Posterior vena cava (tissue), 2 donors: Measurements from ENCODE around the gene C16orf54. TPM values are rescaled to one million over a fixed set of nuclear protein-coding genes. Genes with fewer than 3 reads are reported as not detected.
A peak's percentile ranks its signal among the peaks of the same experiment; 100 is the strongest.
"Not testable (repeated sequence)": the region's sequence is repeated elsewhere in the genome, so short reads cannot be mapped to it uniquely, and the experiment has no call there.

Experiments
- DNase-seq: peaks from one replicate; pipeline ENCODE4 v3.0.0-alpha.2; 2020; ENCODE audit warnings: low spot score
- intact Hi-C, 2 donors: fragments of 100-400 bp; cut with DNase I; formaldehyde crosslinking; loops; one replicate each; pipeline versions ENCODE4 v1.14.1 to v1.14.2; 2022 to 2023
- total RNA-seq, 2 donors: library from RNA; stranded (reverse); fragmentation: NEBNext Ultra II Directional; extraction: Animal tissue kit (Norgen Biotek cat#: 25700); gene quantifications; one replicate each; pipeline ENCODE4 v1.2.1, GENCODE V29; 2021
- donor health status: DM: yes; HTN: yes; CAD: no.
- donor health status: DM: yes; HTN: yes; CAD: no.

The C16orf54 gene
- total RNA-seq, 2 donors from 2014 or later: 1.1 to 2.5 TPM

DNA sequence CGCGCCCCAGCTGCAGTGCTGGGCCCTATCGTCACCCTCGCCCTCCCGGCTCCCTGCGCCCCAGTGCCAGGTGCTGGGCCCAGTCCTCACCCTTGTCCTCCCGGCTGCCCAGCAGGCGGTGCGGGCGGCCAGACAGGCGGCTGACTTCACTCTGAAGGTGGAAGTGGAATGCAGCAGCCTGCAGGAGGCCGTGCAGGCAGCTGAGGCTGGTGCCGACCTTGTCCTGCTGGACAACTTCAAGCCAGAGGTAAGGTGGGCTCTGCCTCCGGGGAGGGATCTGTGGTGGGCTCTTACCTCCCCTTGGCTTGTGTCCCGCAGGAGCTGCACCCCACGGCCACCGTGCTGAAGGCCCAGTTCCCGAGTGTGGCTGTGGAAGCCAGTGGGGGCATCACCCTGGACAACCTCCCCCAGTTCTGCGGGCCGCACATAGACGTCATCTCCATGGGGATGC is 48.9 kb downstream of the C16orf54 start:
- peak; percentile 73 for DNase-seq
- intact Hi-C loops: loop anchor here (5.0 kb wide), 2 partner anchors 320 to 325 kb away; partner anchors contain the start of gene C16orf92 (in 1 of the 2)

DNA sequence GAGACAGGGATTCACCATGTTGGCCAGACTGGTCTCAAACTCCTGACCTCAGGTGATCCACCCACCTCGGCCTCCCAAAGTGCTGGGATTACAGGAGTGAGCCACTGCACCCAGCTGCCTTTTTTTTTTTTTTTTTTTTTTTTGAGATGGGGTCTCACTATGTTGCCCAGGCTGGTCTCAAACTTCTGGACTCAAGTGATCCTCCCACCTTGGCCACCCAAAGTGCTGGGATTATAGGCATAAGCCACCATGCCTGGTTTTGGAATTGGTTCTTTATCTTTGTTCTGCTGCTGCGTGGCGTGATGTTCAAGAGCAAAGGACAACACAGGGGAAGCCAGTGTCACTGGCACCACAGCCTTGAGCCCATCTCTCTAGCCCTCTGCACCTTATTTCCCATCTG is 50.1 kb downstream of the C16orf54 start:
- DNase-seq: peak; percentile 10
- intact Hi-C loops: loop anchor here (5.0 kb wide), 2 partner anchors 322 to 327 kb away; partner anchors contain the start of gene C16orf92 (in 1 of the 2)

GRCh38 chr16:29694384-29695195 is 51.2 kb downstream of the C16orf54 start:
- DNase-seq: peak; percentile 78
- intact Hi-C loops: loop anchor here (5.0 kb wide), 2 partner anchors 323 to 328 kb away; partner anchors contain the start of gene C16orf92 (in 1 of the 2)

DNA sequence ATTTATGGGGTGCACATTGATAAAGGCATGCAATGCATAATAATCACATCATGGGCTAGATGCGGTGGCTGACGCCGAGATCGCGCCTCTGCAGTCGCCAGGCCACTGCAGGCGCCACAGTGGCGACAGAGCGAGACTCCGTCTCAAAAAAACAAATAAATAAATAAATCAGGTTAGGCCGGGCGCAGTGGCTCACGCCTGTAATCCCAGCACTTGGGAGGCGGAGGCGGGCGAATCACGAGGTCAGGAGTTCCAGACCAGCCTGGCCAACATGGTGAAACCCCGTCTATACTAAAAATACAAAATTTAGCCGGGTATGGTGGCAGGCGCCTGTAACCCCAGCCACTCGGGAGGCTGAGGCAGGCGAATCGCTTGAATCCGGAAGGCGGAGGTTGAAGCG is 53.2 kb downstream of the C16orf54 start:
- intact Hi-C loops: not testable (repeated sequence)
- peak; percentile 38 for DNase-seq

Other genes with a start within 250 kb of the C16orf54 start
- gene NPIPB12, start 239.6 kb downstream of the C16orf54 start, total RNA-seq: 10 to 100 TPM; 40.9 to 53.8 TPM
- gene SPN, start 82.7 kb downstream of the C16orf54 start, total RNA-seq: 1 to 10 TPM; 2.2 to 3.7 TPM
- gene QPRT, start 66.8 kb downstream of the C16orf54 start, total RNA-seq: 1 to 10 TPM; 1.7 to 7.4 TPM
- gene ZG16, start 32.3 kb upstream of the C16orf54 start, total RNA-seq: not detected
- gene KIF22, start 44.8 kb upstream of the C16orf54 start, total RNA-seq: 10 to 100 TPM in 1 of 2 donors, 1 to 10 TPM in 1; 5.9 to 10.4 TPM
- gene MAZ, start 60.5 kb upstream of the C16orf54 start, total RNA-seq: 100 to 1,000 TPM; 124 to 148 TPM
- 1 to 10 TPM; 5.0 to 5.4 TPM for gene PRRT2, start 66.2 kb upstream of the C16orf54 start, total RNA-seq
- gene PAGR1, start 70.2 kb upstream of the C16orf54 start, total RNA-seq: 10 to 100 TPM; 10.5 to 12.7 TPM
- 100 to 1,000 TPM; 146 to 154 TPM for gene MVP, start 74.5 kb upstream of the C16orf54 start, total RNA-seq
- gene CDIPT, start 117.2 kb upstream of the C16orf54 start, total RNA-seq: 10 to 100 TPM; 54.6 to 75.6 TPM
- gene SEZ6L2, start 153.6 kb upstream of the C16orf54 start, total RNA-seq: 1 to 10 TPM in 1 of 2 donors, under 1 TPM in 1; 0.86 to 1.2 TPM
- under 1 TPM; 0.33 to 0.51 TPM for gene ASPHD1, start 154.5 kb upstream of the C16orf54 start, total RNA-seq
- gene KCTD13, start 180.2 kb upstream of the C16orf54 start, total RNA-seq: 10 to 100 TPM; 13.1 to 16.1 TPM
- 10 to 100 TPM; 58.4 to 80.9 TPM for gene TMEM219, start 216.1 kb upstream of the C16orf54 start, total RNA-seq
- gene TAOK2, start 227.9 kb upstream of the C16orf54 start, total RNA-seq: 10 to 100 TPM; 35.0 to 35.7 TPM
- 10 to 100 TPM; 12.1 to 14.2 TPM for gene HIRIP3, start 249.6 kb upstream of the C16orf54 start, total RNA-seq